ENCODE measurements around the gene NCK2.

The NCK2 gene

DNA sequence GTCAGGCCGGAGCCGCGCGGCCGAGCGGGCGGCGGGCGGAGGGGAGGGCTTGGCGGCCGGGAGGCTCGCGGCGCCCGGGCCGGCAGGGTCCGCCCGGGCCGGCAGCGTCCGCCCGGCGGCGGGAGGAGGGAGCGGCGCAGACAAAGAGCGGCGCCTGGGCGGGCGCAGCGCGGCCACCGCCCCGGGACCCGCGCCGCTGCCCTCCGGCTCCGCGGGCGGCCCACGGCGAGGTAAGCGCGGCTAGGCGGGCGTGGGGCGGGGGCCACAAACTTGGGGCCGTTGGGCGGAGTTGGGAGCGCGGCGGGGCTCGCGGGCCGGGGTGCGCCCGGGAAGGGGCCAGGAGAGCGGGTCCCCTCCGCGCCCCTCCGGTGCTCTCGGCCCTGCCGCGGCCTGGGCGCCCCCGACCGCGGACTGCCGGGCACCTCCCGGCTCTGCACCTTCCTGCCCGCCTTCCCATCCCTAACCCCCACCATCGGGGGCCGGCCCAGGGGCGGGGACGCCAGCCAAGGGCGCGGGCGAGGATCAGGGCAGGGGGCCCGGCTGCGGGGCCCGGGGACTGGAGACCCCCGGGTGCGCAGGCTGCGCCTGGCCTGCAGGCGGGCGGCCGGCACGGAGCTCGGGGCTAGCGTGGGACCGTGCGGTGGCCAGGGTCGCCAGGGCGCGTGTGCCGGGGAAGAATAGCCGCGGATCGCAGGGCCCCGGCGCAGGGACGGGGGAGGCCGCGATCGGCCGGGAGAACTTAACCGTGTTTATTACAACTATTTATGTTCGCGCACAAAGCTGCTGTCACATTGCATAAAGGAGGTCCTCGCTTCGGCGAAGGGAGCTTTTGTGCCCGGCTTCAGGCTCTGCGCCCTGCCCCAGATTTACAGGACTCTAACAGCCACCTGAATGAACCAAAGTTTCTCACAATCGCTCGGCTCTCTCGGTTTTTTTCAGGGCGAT lies at the start of gene NCK2:
NCK2 (plus strand) TSS at position 4 of the 945 bp plus-strand sequence. CDS start 110,152 bp downstream, outside the sequence.
- peak; percentile 50 for DNase-seq

DNA sequence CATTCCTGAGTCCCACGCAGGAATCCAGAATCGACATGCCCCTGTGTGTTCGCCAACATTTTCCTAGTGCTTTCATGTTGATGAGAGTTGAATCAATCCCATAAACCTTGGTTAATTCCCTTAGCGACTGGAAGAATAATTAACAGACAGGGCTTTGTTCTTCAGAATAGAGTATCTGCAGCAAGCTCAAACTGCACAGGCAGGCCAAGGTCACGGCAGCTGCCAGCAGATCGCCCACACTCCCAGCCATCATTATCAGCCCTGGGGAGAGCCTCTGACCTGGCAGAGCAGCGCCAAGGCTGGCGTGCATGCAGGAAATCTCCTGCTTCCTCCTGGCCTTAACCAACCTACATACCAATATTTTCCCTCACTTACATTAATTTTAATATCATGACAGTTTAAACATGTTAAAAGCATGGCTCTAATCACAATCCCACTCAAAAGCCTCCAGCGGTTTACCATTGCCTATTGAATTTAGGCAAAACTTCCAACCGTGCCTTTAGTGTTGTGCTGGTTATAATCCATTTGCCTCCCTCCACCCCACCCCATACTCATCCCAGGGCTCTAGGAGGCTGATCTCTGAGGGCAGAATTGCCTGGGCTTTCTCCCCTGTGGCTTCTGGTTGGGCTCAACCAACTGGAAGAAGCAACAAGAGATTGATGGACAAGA lies 46.8 kb upstream of the NCK2 start:
- no peak for DNase-seq

DNA sequence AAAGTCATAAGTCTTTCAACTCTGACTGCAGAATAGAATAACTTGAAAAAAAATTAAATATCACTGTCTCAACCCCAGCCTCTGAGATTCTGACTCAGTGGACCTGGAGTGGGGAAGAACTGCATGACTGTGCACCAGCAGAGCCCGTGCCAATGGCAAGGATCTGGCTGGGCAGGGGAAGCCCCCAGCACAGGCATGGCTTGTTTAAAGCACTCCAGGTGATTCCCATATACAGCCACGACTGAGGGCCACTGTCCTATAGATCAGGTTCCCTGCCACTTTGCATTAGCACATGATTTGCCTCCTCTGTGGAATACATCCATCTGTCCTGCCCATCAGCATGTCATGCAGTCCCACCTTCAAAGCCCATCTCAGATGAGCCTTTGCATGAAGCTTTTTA lies 45.9 kb upstream of the NCK2 start:
- no peak for DNase-seq

DNA sequence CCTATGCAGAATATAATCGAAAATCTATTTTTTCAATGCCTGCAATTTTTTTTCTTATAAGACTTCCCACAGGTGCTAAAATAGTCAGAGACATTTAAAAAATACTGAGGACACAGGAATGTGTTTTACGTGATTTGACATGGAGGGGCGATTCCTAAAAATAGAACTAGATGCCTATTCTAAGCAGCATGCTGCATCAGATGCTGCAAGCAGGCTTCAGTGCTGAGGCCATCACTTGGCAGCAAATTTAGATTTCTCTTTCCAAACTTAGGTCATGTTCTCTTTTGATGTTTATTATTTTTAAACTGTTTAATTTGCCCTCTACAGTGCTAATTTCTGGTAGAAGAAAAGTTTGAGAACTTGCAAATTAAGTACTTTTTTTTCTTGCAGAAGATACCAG lies 43.7 kb upstream of the NCK2 start:
- no peak for DNase-seq

DNA sequence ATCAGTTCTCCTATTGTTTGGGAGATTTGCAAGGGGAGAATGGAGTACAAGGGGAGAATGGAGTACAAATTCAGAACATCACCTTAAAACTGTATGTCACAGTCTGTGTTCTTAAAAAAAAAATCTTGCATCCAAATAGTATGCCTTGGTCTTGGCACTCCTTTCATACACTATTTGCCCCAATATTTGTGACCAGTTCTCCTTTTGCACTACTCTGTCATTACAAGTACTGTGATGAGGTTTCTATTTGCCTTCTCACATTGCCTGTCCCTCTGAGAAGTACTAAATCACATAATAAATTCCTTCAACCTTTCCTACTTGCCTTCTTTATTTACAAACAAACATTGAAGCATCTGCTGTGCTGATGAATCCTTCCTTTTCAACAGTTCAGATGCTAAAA lies 36.0 kb upstream of the NCK2 start:
- DNase-seq: no peak

DNA sequence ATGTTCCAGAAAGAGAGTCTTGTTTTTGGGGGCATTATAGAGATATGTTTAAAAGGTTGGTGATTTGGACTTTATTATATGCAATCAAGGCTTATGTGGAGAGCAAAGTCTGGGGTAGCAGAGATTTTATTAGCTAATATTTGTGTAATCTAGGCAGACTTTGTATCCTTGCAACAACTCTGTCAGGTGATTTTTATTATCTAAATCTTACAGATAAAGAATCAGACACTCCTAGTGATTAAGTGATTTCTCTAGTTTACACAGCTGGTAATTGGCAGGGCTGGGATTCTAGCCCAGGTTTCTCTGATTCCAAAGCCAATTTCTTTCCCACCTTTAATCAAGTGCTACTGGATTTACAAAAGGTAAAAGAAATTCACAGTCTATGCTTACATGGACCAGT lies 33.3 kb upstream of the NCK2 start:
- DNase-seq: no peak

DNA sequence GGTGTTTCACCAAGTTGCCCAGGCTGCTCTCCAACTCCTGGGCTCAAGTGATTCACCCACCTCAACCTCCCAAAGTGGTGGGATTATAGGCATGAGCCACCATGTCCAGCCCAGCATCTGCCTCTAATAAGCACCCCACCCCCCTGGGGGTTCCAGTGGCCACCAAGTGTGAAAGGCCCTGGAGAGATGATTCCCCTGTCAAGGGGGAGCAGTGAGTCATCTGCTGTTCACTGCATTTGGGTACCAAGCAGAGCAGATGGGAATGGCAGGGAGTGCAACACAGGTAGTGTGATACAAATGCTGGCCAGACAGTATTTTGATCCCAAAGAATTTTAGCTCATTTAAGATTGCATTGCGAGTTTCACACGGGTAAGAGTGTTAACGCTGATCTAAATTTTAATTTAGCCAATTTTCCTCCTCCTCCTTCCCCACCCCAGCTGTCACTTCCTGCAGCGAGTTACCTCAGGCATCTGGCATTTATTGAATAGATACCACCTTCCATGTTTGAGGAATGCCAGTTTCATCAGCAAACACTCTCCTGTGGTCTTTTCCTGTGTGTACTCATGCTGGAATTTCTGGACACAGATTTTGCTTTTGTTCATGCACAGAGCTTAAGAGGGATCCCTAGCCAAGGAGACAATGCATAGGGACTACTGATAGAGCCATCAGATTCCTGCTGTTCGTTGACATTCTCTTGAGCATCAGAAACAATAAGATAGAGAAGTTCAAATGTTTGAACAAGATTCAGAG lies 32.4 kb upstream of the NCK2 start:
- DNase-seq: no peak

DNA sequence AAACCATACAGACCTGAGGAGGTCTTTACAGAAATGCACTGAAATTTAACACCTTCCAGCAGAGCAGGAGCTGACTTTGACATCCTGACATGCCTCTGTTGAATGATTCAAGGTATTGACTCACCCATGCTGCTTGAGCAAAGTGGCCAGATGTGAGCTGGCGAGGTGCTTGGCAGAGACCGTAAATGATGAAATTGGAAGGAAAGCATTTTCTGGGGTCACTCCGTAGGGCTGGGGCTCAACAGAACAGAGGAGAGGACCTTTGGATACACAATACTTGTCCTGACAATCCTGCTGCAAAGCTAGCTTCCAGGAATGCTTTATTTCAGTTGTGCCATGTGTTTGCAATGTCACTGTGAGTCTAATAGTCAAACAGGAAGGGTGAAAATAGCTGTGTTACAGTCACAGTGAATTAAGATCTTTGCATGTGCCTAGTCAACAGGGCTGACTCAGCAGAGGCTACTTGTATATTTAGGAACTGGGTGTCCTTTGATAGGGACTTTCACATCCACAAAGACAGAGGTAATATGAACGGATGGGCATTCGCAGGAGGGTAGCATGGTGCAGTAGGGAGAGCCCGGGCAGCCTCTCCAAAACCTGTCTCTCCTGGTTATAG lies 31.6 kb upstream of the NCK2 start:
- no peak for DNase-seq

DNA sequence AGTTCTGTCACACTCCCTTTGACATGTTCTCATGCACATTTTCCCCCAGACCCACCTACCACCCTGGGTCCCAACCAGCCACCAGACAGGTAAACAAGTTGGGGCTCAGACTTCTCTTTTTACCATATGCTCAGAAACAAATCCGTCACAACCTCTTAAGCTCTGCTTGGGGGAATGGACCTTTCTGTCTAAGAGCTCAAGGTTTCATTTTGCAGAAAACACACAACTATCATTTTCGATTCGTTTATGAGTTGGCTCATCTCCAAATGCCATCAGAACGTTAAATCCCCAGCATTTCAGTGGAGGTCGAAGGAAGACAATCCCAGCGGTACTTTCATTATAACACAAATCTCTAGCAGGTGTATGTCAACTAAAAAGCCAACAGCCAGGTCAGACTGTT lies 30.6 kb upstream of the NCK2 start:
- DNase-seq: no peak

DNA sequence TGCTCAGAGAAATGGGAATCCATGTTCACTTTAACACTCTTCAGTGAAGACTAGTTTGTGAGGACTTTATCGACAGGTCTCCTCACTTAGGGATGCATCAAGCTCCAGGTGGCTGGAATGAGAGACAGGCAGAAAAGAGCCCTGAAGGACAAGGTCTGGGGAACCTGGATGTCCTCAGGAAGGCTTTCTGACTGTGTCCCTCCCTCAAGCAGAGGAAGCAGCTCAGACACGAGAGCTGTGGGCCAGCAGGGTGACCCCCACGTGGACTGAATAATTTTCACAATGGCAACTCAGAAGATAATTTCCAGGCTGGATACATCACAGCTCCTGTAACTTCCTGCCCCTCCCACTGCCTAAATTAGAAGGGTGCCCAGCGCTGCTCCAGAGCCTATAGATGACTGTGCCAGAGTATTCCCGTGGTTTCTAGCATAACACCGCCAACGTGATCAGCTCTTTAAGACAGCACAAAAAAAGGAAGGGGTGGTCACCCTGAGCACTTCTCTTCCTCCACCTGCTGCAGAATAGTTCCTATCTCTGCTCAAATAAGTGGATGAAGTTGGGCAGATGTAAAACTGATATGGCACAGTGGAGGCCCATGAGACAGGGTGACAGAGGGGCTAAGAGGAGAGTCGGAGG lies 25.7 kb upstream of the NCK2 start:
- no peak for DNase-seq

DNA sequence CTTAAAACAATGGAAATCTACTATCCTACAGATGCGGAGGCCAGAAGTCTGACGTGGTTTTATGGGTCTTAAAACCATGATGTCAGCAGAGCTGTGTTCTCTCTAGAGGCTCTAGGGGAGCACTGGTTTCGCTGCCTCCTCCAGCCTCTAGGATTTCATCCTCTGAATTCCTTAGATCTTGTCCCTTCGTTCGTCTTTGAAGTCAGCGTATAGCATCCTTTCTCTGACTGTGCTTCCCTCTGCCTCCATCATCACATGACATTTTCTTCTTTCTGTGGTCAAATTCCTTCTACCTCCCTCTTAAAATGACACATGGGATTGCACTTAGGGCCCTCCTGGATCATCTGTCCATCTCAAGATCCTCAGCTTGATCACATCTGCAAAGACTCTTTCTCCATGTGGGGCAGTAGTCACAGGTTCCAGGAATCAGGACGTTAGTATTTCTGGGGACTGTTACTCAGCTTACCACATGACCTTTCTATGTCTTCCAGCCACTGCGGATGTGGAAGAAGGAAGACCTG lies 22.7 kb upstream of the NCK2 start:
- no peak for DNase-seq

DNA sequence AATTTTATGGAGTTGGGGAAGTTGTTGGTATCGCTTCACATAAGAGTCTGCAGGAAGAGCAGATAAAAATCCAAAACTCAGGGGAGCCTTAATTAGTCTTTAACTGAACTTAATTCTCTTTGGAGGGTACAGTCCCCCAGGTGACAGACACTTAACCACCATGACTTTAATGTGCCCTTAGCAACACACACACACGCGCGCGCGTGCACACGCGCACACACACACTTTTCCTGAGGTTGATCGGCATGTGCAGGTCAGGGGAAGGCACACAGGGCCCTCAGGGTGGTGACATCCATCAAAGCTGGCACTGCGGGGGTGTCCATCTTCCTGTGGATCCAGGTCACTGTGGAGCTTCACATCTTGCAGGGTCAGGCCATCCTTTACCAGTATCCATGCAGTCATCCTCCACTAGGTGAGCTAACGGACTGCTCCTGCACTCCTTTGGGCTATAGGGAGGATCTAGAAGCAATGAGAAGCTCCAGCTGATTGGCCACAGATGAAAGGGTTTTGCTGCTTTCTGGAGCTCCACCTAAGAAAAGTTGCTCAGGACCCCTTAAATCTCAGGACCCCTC lies 21.9 kb upstream of the NCK2 start:
- DNase-seq: no peak

DNA sequence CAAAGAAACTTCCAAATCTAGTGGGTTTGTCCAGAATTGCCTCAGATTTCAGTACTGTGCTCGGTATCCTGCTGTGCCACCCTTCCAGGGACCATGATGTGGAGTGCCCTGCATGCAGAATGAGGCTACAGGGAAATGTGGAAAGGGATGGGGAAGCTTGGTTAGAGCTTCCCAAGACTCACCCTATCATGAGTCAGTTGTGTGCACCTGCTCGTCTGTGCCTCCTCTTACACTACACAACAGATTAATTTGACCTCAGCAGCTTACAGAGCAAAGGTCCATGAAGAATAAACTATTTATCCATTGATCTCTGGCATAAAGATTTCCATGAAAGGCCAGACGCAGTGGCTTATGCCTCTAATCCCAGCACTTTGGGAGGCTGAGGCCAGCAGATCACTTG lies 21.3 kb upstream of the NCK2 start:
- DNase-seq: no peak

DNA sequence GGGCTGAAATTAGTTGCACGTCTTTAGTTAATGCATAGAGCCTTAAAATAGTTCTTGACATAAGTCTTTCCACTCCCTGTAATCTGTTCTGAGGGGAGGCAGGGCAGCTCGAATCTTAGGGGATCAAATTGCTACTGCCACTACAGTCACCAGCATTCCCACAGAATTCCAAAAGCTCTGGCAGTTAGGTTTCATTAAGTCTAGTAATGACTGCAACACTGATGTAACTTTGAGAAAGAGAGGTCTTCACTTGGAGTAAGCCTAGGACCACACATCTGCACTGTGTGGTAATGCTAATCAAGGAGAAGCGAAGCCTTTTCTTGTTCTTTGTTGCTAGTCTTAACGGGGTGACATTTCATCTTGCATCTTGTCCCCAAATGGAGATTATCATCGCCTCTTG lies 19.3 kb upstream of the NCK2 start:
- no peak for DNase-seq

DNA sequence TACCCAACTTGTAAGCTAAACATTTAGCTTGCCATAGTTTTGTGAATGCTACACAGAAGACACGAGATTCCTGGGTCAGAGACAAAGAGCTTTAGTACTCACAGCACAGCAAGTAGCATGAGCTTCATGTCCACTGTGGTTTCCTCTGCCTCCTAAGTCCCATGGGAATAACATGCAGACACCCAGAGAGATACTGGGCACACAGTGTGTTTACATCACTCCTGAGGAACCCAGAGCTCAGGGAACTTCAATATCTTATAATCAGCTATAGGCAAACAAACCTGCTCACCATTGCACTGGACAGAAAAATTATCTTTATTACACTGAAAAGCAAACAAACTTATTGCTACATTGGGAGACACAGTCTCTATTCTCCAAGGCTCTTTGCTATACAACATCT lies 14.5 kb upstream of the NCK2 start:
- DNase-seq: no peak

DNA sequence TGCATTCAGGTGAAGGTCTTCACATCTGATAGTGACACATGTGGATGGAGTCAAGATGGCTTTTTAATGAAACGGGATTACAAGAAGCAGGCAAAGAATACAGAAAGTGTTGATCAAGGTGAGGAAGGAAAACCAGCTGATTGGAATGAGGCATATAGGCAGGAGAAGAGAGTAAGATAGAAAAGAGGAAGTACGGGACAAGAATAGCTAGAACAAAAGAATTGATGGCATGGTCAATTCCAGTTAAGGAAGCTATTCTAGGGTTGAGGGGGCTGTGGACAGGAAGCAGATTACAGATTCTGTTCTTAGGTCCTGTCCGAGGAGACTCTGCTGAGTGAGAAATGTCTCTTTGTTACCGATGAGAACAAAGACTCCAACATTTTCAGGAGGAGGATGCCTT lies 13.2 kb upstream of the NCK2 start:
- no peak for DNase-seq

DNA sequence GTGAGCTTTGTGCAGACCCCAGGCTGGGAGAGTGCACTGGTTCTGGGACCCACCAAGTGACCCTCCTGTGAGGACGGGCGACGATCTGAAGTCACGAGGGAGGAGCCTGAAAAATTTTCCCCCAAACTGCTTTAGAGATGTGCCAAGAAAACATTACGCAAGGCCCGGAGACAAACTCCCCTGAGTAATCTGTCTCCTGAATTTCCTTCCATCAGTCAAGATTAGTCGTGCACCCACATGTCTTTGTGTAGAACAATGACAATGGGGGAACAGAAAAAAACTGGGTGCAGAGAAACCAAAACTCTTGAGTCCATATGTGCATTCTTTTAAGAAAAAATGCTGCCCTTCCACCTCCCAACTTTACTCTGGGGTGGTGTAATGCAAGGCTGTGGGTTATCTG lies 12.6 kb upstream of the NCK2 start:
- DNase-seq: no peak

DNA sequence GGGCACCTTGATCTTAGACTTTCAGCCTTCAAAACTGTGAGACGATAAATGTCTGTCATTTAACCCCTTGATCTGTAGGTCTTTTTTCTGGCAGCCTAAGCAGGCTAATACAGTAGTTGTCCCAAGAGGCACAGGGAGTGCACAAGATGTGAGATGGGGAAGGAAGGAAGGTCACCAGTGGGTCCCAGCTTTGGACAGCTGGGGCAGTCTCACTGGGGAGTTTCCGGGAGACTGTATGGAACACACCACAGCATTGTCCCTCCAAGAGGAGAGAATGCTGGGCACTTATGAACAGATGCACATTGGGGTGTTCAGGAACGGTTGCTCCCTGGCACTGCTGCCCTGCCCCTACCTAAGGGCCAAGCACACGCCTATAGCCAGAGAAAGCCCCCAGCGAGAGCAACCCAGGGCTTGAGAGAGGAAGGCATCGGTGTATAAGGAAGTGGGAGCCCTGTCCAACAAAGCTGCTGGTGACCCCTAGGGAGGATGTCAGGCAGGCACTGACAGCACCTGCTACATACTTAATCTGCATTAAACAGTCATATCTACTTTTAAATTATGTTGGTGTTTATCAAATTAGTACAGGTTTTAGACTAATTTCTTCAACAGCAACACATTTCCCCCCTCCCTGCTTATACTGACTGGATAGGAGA lies 11.6 kb upstream of the NCK2 start:
- DNase-seq: no peak

DNA sequence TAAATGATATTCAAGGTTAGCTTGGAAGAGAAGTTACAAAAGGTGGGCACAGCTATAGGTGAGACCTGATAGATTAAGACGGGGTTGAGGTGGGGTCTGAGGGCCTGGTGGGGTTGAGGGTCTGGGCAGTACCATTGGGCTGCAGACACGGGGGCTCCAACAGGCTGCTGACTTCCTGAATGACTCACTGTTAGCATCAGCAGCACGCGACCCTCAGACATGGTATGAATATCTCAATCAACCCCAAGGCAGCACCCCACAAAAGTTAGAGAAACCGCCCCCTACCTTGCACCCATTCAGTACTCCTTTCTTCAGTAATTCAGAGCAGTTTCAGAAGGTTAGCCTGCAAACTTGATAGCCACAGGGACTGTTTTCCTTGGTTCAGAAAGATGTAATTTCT lies 10.8 kb upstream of the NCK2 start:
- no peak for DNase-seq

DNA sequence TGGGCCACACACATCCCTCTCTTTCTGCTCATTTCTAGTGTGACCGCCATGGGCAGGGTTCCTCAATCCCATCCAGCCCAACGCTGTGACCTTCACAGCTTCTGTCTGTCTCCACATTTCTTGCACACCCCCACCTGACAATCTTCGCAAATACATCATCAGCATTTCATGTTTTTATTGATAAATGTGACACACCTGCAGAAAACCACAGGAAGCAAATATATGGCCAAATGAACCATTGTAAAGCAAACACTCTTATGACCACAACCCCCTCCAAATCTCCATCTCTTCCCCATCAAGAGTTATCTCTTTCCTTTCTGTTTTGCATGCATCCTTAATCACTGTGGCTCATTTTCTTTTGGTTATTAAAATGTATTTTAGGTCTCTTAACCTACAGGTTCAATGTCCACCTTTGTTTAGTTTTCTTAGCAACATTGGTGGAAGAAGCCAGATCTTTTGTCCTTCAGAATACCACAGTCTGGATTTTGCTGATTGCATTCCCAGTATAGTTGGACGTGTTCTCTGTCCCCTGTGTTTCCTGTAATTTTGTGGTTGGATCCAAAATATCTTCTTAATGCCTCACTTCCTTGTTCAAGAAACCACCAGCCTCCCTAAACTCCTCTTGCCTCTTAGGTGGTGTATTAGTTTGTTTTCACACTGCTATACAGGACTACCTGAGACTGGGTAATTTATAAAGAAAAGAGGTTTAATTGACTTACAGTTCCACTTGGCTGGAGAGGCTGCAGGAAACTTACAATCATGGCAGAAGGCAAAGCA lies 9.8 kb upstream of the NCK2 start:
- no peak for DNase-seq

DNA sequence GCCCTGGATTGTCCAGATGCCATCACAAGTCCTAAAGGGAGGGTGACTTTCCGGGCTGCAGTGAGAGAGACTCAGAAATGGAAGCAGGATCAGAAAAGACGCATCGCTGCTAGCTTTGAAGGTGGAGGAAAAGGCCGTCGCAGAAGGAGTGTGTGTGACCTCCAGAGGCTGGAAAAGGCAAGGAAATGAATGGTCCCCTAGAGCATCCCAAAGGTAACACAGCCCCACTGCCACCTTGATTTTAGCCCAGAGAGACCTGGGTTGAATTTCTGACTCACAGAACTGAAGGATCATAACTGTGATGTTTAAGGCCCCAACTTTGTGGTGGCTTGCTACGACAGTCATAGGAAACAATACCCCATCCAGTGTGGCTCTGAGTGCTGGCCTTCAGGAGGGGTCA lies 8.6 kb upstream of the NCK2 start:
- DNase-seq: no peak

Measured in CD4-positive, alpha-beta T cell treated with Interleukin-6 for 4 hours (primary cell).